ENCODE measurements around the gene NISCH. TPM values are rescaled to one million over a fixed set of nuclear protein-coding genes. Genes with fewer than 3 reads are reported as not detected.

The NISCH gene
- total RNA-seq, 1 donor from 2014 or later: 70.0 TPM

GRCh38 chr3:52530918-52531826, 75.8 kb downstream of the NISCH start:
- Mint-ChIP-seq H3K36me3 (ENCODE audit: low read depth) (peaks cover 17% of the 10 kb centered on the region), H3K27me3 (ENCODE audit: low read depth) (no peaks in the 10 kb centered on the region), H3K27ac (no peak overlapping the region), H3K4me1 (ENCODE audit: low read depth) (peaks cover 12% of the 10 kb centered on the region), H3K4me3 (ENCODE audit: low read depth) (no peak overlapping the region), H3K9me3 (no peaks in the 10 kb centered on the region)
- intact Hi-C loops (cut with micrococcal nuclease): loop anchor here (10.0 kb wide), 2 partner anchors 364 to 476 kb away; partner anchors contain the start of genes DUSP7 and STIMATE
- DNase-seq (ENCODE audit: low spot score): no peak

DNA sequence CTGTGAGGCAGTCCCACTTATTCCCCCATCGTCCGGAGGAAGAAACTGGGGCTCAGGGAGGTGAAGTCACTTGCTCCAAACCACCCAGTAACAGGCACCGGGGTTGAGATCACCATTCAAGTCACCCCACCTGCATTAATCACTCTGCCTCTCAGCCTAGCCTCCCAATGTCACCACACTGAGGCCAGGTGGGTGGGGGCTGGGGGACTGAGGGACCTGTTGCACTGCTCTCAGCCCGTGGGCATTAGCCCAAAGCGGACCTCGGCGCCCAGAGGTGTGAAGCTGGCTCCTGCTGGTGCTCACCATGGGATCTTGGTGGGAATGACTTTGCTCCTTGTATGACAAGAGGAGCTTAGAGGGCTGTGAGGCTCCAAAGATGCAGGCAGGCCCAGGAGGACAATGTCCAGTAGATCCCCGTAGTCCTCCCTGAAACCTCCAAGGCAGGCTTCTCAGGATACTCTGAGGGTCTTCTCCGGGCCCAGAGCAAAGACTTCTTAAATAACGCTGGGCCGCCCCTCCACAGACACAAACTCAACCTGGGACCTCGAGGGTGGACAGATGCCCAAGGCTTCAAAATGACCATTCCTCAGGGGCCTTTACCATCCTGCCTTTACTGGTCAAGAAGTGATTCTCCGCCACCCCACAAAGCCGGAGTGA, 76.6 kb downstream of the NISCH start:
- Mint-ChIP-seq H3K36me3 (ENCODE audit: low read depth) (peaks cover 22% of the 10 kb centered on the region), H3K4me1 (ENCODE audit: low read depth) (peaks cover 14% of the 10 kb centered on the region), H3K27me3 (ENCODE audit: low read depth) (no peaks in the 10 kb centered on the region), H3K27ac (no peak overlapping the region), H3K4me3 (ENCODE audit: low read depth) (peak overlapping the region; percentile 80), H3K9me3 (no peaks in the 10 kb centered on the region)
- intact Hi-C loops (cut with micrococcal nuclease): loop anchor here (10.0 kb wide), 2 partner anchors 363 to 477 kb away; partner anchors contain the start of genes DUSP7 and STIMATE
- DNase-seq (ENCODE audit: low spot score): no peak

DNA sequence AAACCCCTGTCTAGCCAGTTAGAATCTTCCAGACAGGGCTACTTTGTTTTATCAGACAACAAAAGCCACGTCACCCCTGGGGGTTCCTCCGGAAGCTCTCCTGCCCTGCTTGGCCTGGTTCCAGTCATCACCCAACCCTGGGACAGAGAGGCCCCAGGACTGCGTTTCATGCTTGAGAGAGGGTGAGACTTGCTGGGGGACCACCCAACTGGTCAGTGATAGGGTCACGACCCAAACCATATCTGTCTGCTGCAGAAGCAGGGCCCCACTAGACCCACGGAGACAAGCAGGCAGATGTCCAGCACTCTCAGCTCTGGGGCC, 77.1 kb downstream of the NISCH start:
- intact Hi-C loops (cut with micrococcal nuclease): loop anchor here (10.0 kb wide), 2 partner anchors 362 to 478 kb away; partner anchors contain the start of genes DUSP7 and STIMATE
- Mint-ChIP-seq H3K4me1 (ENCODE audit: low read depth) (peaks cover 17% of the 10 kb centered on the region), H3K27ac (no peak overlapping the region), H3K27me3 (ENCODE audit: low read depth) (no peaks in the 10 kb centered on the region), H3K9me3 (no peaks in the 10 kb centered on the region), H3K4me3 (ENCODE audit: low read depth) (peak overlapping the region; percentile 80), H3K36me3 (ENCODE audit: low read depth) (peaks cover 21% of the 10 kb centered on the region)
- no peak for DNase-seq (ENCODE audit: low spot score)

DNA sequence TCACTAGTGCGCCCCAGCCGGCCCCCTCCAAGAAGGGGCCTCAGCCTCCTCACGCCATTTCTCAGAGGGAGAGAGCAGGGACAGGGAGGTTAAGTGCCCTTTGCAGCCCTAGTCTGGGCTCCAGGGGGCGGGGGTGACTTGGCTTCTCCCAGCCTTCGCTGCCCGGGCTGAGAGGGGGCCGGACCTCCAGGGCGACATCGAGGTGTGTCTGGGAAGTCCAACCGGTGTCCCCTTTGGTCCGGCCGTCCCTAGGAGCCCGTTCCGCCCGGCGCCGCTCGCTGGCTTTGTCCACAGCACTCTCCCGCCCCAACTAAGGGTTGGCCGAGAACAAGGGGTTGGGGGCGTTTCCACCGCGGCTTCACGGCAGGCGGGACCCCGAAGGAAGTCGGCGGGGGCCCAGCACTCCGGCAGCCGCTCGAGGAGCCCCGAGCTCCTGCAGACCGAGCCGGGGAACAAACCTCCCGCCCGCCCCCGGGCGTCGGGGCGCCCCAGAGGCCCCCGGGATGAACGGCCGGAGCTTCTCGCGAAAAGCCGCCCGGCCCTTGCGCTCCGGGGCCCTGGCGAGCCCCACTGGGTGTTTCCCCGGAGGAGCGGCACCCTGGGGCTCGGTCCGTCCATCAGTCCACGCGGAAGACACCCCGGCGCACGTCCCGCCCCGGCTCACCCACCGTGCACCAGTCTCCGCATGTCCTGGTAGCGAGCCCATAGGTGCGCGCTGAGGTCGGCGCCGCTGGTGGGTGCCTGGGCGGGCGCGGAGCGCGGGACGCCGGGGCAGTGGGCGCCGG, 77.6 kb downstream of the NISCH start:
- intact Hi-C loops (cut with micrococcal nuclease): loop anchor here (10.0 kb wide), 2 partner anchors 362 to 478 kb away; partner anchors contain the start of genes DUSP7 and STIMATE
- H3K27ac Mint-ChIP-seq: no peak overlapping the region
- H3K4me3 Mint-ChIP-seq (ENCODE audit: low read depth): peak overlapping the region; percentile 80
- no peaks in the 10 kb centered on the region for H3K27me3 Mint-ChIP-seq (ENCODE audit: low read depth)
- no peaks in the 10 kb centered on the region for H3K9me3 Mint-ChIP-seq
- peaks cover 23% of the 10 kb centered on the region for H3K4me1 Mint-ChIP-seq (ENCODE audit: low read depth)
- H3K36me3 Mint-ChIP-seq (ENCODE audit: low read depth): peaks cover 21% of the 10 kb centered on the region
- DNase-seq (ENCODE audit: low spot score): no peak

DNA sequence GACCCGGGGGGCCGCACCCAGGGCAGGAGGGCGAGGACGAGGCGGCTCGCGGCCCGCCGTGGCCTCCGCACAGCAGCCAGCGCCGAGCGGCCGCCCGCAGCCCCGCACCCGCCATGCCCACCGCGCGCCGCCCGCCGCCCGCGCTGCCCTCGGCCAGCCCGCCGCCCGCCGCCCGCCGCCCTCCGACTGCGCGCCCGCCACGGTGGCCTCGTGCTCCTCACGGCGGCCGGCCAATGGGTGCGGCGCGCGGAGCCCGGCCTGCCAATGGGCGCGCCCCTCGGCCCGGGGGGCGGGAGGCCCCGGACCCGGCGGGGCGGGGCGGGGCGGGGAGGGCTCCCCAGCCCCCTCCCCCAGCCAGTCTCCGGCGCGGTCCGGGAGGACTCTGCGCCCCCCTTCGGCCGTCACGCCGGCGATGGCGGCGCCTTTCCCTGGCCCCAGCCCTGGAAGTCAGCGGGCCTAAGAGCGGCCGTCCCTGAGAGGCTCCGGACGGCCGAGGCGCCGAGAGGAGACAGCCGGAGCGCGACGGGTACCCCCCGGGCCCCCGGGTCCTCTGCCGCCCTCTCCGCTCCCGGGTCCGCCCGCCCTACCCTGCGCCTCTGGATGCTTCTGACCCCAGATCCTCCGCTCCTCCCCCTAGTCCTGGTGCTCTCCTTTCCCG, 78.3 kb downstream of the NISCH start, which contains the start of gene NT5DC2:
NT5DC2 (minus strand) TSS at position 235 of the 658 bp plus-strand sequence; CDS start at position 115, 120 bp downstream.
- Mint-ChIP-seq H3K36me3 (ENCODE audit: low read depth) (peaks cover 22% of the 10 kb centered on the region), H3K27ac (peak within 1 kb of the TSS; percentile 65), H3K4me3 (ENCODE audit: low read depth) (peak within 1 kb of the TSS; percentile 83), H3K27me3 (ENCODE audit: low read depth) (no peaks in the 10 kb centered on the region), H3K4me1 (ENCODE audit: low read depth) (peaks cover 26% of the 10 kb centered on the region), H3K9me3 (no peaks in the 10 kb centered on the region)
- DNase-seq (ENCODE audit: low spot score): peak; percentile 60
- intact Hi-C loops (cut with micrococcal nuclease): loop anchor here (10.0 kb wide), 2 partner anchors 361 to 479 kb away; partner anchors contain the start of genes DUSP7 and STIMATE

GRCh38 chr3:52534281-52535183, 79.1 kb downstream of the NISCH start:
- Mint-ChIP-seq H3K4me3 (ENCODE audit: low read depth) (peak overlapping the region; percentile 83), H3K27me3 (ENCODE audit: low read depth) (no peaks in the 10 kb centered on the region), H3K27ac (peak overlapping the region; percentile 65), H3K9me3 (no peaks in the 10 kb centered on the region), H3K4me1 (ENCODE audit: low read depth) (peaks cover 33% of the 10 kb centered on the region), H3K36me3 (ENCODE audit: low read depth) (peaks cover 29% of the 10 kb centered on the region)
- no peak for DNase-seq (ENCODE audit: low spot score)
- intact Hi-C loops (cut with micrococcal nuclease): loop anchor here (5.0 to 10.0 kb wide), 3 partner anchors 153 to 480 kb away; partner anchors contain the start of genes DUSP7, GNL3, PBRM1 and STIMATE

DNA sequence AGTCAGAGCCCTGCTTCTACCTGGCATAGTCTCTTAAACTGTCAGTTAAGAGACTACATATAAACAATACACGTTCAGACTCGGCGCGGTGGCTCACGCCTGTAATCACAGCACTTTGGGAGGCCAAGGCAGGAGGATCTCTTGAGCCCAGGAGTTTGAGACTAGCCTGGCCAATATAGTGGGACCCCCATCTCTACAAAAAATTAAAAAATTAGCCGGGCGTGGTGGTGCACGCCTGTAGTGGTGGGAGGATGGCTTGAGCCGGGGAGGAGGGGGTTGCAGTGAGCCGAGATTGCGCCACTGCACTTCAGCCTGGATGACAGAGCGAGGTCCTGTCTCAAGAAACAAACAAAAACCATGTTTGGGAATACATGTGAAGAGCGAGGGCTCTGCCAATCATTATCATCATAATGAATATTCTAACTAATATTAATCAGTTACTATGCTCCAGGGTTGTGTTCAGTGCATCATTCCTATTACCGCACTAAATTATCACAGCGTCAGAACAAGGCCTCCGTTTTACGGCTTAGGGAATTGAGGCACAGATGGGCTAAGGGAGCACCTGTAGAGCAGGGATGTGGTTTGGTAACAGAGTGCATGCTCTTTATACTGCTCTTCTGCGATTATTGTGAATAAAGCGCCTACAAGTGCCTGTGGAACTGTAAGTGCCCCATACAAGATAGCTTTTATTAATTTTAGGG, 80.2 kb downstream of the NISCH start:
- intact Hi-C loops (cut with micrococcal nuclease): loop anchor here (1.0 to 10.0 kb wide), 5 partner anchors 80 to 481 kb away; partner anchors contain the start of genes DUSP7, GLT8D1, GNL3 and NISCH
- Mint-ChIP-seq H3K27me3 (ENCODE audit: low read depth) (no peaks in the 10 kb centered on the region), H3K9me3 (no peaks in the 10 kb centered on the region), H3K27ac (no peak overlapping the region), H3K4me3 (ENCODE audit: low read depth) (peak overlapping the region; percentile 100), H3K4me1 (ENCODE audit: low read depth) (peaks cover 37% of the 10 kb centered on the region), H3K36me3 (ENCODE audit: low read depth) (peaks cover 29% of the 10 kb centered on the region)
- no peak for DNase-seq (ENCODE audit: low spot score)

DNA sequence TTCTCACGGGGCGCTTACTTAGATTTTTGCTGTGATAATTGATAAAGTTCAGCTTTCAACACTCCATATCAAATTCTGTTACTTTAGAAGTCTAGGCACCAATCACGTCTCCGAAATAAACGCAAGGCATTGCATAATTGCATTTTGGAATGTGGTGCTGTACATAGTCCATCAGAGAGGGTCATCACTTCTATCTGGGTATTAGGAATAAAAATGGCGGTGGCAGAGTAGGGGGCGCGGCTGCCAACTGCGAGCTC, 80.6 kb downstream of the NISCH start:
- Mint-ChIP-seq H3K9me3 (no peaks in the 10 kb centered on the region), H3K27me3 (ENCODE audit: low read depth) (no peaks in the 10 kb centered on the region), H3K36me3 (ENCODE audit: low read depth) (peaks cover 34% of the 10 kb centered on the region), H3K27ac (no peak overlapping the region), H3K4me1 (ENCODE audit: low read depth) (peaks cover 42% of the 10 kb centered on the region), H3K4me3 (ENCODE audit: low read depth) (peak overlapping the region; percentile 100)
- DNase-seq (ENCODE audit: low spot score): no peak
- intact Hi-C loops (cut with micrococcal nuclease): loop anchor here (1.0 to 10.0 kb wide), 5 partner anchors 81 to 481 kb away; partner anchors contain the start of genes DUSP7, GLT8D1, GNL3 and NISCH

DNA sequence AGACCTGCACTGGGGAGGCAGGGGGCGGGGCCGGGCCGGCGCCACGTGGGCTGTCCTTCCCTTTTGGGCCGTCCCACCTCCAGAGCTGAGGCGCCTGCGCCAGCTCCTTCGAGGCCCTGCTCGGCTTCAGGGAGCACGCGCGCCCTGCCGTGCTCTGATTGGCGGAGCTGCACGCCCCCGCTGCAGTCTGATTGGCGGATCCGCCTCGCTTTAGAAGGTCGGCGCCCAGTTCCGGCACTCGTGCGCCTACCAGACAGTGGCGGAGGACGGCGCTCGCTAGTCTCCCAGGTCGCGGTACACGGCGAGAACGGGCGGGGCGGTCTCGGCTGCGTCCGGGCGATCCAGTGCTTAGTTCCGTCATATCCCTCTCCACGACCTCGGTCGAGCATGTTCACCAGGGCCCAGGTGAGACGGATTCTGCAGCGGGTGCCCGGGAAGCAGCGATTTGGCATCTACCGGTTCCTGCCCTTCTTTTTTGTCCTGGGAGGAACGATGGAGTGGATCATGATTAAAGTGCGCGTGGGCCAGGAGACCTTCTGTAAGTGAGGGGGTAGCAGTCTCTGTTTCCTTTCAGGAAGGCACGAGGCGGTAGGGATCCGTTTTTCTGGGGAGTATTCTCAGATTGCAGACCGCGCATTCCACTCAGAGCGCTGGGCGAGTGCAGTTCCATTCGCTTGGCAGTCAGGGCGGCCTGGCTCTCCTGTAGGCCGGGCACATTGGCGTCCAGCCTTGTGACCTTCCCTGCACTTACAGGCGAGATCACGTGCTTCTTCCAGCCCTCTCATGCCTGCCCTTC, 81.2 kb downstream of the NISCH start, which contains the start of gene UQCC5:
UQCC5 (plus strand) TSS at position 237 of the 796 bp plus-strand sequence; CDS start at position 388, 151 bp downstream.
- H3K36me3 Mint-ChIP-seq (ENCODE audit: low read depth): peaks cover 39% of the 10 kb centered on the region
- H3K9me3 Mint-ChIP-seq: no peaks in the 10 kb centered on the region
- intact Hi-C loops (cut with micrococcal nuclease): loop anchor here (1.0 to 10.0 kb wide), 5 partner anchors 81 to 482 kb away; partner anchors contain the start of genes DUSP7, GLT8D1, GNL3 and NISCH
- peak within 1 kb of the TSS; percentile 99 for H3K27ac Mint-ChIP-seq
- DNase-seq (ENCODE audit: low spot score): peak; percentile 98
- H3K4me3 Mint-ChIP-seq (ENCODE audit: low read depth): peak within 1 kb of the TSS; percentile 100
- no peaks in the 10 kb centered on the region for H3K27me3 Mint-ChIP-seq (ENCODE audit: low read depth)
- H3K4me1 Mint-ChIP-seq (ENCODE audit: low read depth): peaks cover 46% of the 10 kb centered on the region

DNA sequence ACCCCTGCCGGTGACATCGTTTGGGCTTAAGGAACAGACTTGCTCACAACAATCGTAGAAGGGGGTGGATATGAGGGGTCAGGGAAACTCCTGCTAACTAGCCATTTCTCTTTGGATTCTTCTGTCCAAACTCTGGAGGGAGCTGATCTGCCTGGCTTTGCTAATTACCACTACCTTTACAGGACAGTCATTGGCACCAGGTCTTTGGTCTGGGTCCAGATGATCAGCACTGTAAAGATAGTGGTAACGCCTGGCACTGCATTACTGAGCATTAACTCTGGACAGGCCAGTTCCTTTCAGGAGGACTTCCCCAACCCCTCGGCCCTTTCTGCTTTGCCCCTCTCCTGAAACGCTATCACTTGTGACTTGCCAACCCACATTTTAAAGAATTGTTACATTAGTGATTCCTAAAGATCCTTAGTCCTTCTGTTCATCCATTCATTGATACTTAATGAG, 81.8 kb downstream of the NISCH start:
- intact Hi-C loops (cut with micrococcal nuclease): loop anchor here (2.0 to 10.0 kb wide), 4 partner anchors 150 to 482 kb away; partner anchors contain the start of genes DUSP7, GLT8D1, GNL3 and PBRM1
- Mint-ChIP-seq H3K4me1 (ENCODE audit: low read depth) (peaks cover 46% of the 10 kb centered on the region), H3K27me3 (ENCODE audit: low read depth) (no peaks in the 10 kb centered on the region), H3K36me3 (ENCODE audit: low read depth) (peaks cover 44% of the 10 kb centered on the region), H3K4me3 (ENCODE audit: low read depth) (peak overlapping the region; percentile 100), H3K27ac (peak overlapping the region; percentile 99), H3K9me3 (no peaks in the 10 kb centered on the region)
- DNase-seq (ENCODE audit: low spot score): no peak
